Activated CD8-positive, alpha-beta T cell treated with anti-CD3 and anti-CD28 coated beads, Interleukin-2, amount 10 ng/mL, durations not matched to agents 7 days and 5 days (primary cell): ENCODE measurements around the gene SSBP2. TPM values are rescaled to one million over a fixed set of nuclear protein-coding genes. Genes with fewer than 3 reads are reported as not detected.
A peak's percentile ranks its signal among the peaks of the same experiment; 100 is the strongest.
"Not testable (repeated sequence)": the region's sequence is repeated elsewhere in the genome, so short reads cannot be mapped to it uniquely, and the experiment has no call there.

Experiments
- ATAC-seq: fragments of 150-1000 bp; cut with Tn5 transposase; one replicate; pipeline ENCODE4 v1.10.0; 2021; ENCODE audit warnings: moderate library complexity
- CTCF ChIA-PET: fragments of 350-600 bp; sonication (Branson Sonifier 250); formaldehyde crosslinking; loops from one replicate; lab custom pipeline; 2021; ENCODE audit warnings: antibody characterized with exemption; lab: Charles Lee
- POLR2A ChIA-PET: fragments of 350-600 bp; sonication (Branson Sonifier 250); formaldehyde crosslinking; loops from one replicate; lab custom pipeline; 2021; ENCODE audit warnings: antibody characterized with exemption; lab: Charles Lee
- DNase-seq: peaks from one replicate; pipeline ENCODE4 v3.0.0-alpha.2; 2020
- H3K27ac Mint-ChIP-seq: one replicate; pipeline ENCODE4 v1.8.0; 2021; ENCODE audit warnings: mild to moderate bottlenecking, mixed read lengths
- H3K27me3 Mint-ChIP-seq: one replicate; pipeline ENCODE4 v1.8.0; 2021; ENCODE audit warnings: low read depth, mixed read lengths
- H3K36me3 Mint-ChIP-seq: one replicate; pipeline ENCODE4 v1.8.0; 2021; ENCODE audit warnings: low read depth, mixed read lengths
- H3K4me1 Mint-ChIP-seq: one replicate; pipeline ENCODE4 v1.8.0; 2021; ENCODE audit warnings: low read depth, mixed read lengths
- H3K4me3 Mint-ChIP-seq: one replicate; pipeline ENCODE4 v1.8.0; 2021; ENCODE audit warnings: mild to moderate bottlenecking, mixed read lengths
- H3K9me3 Mint-ChIP-seq: one replicate; pipeline ENCODE4 v1.8.0; 2022; ENCODE audit warnings: mixed read lengths; ENCODE audit not compliant: insufficient read depth
- total RNA-seq, 2 experiments: library from RNA; stranded (reverse); gene quantifications; one replicate each; pipeline ENCODE4 v1.2.3, GENCODE V29; 2021

SSBP2 gene
- total RNA-seq, 2 experiments from 2014 or later: 24.3 to 26.7 TPM

DNA sequence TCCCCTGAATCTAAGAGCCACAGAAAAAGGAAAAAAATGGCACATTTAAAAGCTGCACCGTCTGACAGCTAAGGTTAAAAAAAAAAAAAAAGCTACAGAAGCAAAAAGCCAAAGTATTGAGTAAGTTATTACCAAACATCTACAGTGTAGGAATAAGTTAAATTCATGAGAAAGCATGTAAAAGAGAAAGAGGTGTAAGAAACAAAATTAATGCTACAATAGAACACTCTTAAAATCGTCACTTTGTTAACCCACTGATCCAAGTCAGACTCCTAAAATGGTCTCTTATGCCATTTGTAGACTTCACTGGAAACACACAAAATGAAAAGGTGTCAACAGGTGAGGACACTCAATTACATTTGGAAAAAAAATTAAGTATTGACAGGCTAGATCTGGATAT lies 120.2 kb downstream of the SSBP2 start:
- DNase-seq (no peak), ATAC-seq (peak; percentile 24)
- Mint-ChIP-seq H3K4me1 (peaks cover 3% of the 10 kb centered on the region), H3K4me3 (no peak overlapping the region), H3K27ac (peak overlapping the region; percentile 18), H3K36me3 (peaks cover 12% of the 10 kb centered on the region), H3K27me3 (no peaks in the 10 kb centered on the region), H3K9me3 (peaks cover 5% of the 10 kb centered on the region)
- ChIA-PET POLR2A (interaction anchor here (2.5 kb wide), 1 partner anchor 120 kb away, joined by 7 read pairs; the partner anchor contains the start of gene SSBP2), CTCF (interaction anchor here (0.7 to 1.4 kb wide), 2 partner anchors 120 to 226 kb away, joined by 3 to 6 read pairs; partner anchors contain the start of gene SSBP2)

- peaks cover 5% of the 10 kb centered on the region for H3K9me3 Mint-ChIP-seq
- H3K27me3 Mint-ChIP-seq: no peaks in the 10 kb centered on the region
- peaks cover 12% of the 10 kb centered on the region for H3K36me3 Mint-ChIP-seq
- no peak overlapping the region for H3K4me3 Mint-ChIP-seq
- no peak for DNase-seq
- H3K4me1 Mint-ChIP-seq: peaks cover 3% of the 10 kb centered on the region
- ChIA-PET POLR2A (interaction anchor here (2.5 kb wide), 1 partner anchor 121 kb away, joined by 7 read pairs; the partner anchor contains the start of gene SSBP2), CTCF (interaction anchor here (0.7 to 1.4 kb wide), 2 partner anchors 120 to 227 kb away, joined by 3 to 6 read pairs; partner anchors contain the start of gene SSBP2)
- ATAC-seq: no peak
- no peak overlapping the region for H3K27ac Mint-ChIP-seq
These were observed 120.9 kb downstream of the SSBP2 start for GRCh38 chr5:81629986-81630385.

- DNase-seq, H3K27me3 Mint-ChIP-seq, POLR2A ChIA-PET, ATAC-seq, H3K4me1 Mint-ChIP-seq, H3K9me3 Mint-ChIP-seq, H3K4me3 Mint-ChIP-seq, H3K27ac Mint-ChIP-seq: not testable (repeated sequence)
- CTCF ChIA-PET: interaction anchor here (1.0 kb wide), 1 partner anchor 118 kb away, joined by 3 read pairs; no protein-coding TSS in a partner anchor
- peaks cover 12% of the 10 kb centered on the region for H3K36me3 Mint-ChIP-seq
These were observed 122.8 kb downstream of the SSBP2 start for GRCh38 chr5:81628061-81628460.

GRCh38 chr5:81626524-81626923 lies 124.4 kb downstream of the SSBP2 start:
- ATAC-seq: no peak
- peaks cover 12% of the 10 kb centered on the region for H3K36me3 Mint-ChIP-seq
- CTCF ChIA-PET: no interaction called here

DNA sequence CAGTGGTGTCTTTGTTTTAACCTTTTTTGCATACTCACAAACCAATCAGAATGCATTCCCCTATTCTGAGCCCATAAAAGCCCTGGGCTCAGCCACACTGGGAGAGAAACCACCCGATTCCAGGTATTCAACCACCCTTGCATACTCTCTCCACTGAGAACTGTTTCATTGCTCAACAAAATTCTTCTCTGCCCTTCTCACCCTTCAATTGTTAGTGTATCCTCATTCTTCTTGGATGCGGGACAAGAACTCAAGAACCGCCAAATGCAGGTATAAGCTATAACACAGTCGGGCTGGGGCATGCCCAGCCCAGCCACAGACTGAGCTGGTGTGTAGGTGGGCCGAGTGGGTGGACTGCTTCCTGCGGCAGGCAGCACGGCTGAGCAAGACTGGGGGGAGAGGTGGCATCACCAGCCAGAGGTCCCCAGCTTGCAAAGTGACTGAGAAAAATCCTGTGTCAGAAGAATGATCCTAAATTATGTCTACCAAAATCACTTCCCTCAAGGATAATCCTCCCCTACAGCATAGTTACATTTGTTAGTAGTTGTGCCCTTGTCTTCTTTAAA lies 141.0 kb downstream of the SSBP2 start:
- ATAC-seq (no peak), DNase-seq (no peak)
- Mint-ChIP-seq H3K27ac (no peak overlapping the region), H3K9me3 (peaks cover 22% of the 10 kb centered on the region), H3K4me1 (no peaks in the 10 kb centered on the region), H3K36me3 (peaks cover 21% of the 10 kb centered on the region), H3K27me3 (no peaks in the 10 kb centered on the region), H3K4me3 (no peak overlapping the region)
- ChIA-PET POLR2A (no interaction called here), CTCF (no interaction called here)

More at GRCh38 chr5:81626524-81626923, 124.4 kb downstream of the SSBP2 start:
- no peak overlapping the region for H3K4me3 Mint-ChIP-seq
- POLR2A ChIA-PET: no interaction called here
- no peak overlapping the region for H3K27ac Mint-ChIP-seq
- peaks cover 3% of the 10 kb centered on the region for H3K4me1 Mint-ChIP-seq
- H3K27me3 Mint-ChIP-seq: no peaks in the 10 kb centered on the region
- DNase-seq: no peak
- H3K9me3 Mint-ChIP-seq: peaks cover 5% of the 10 kb centered on the region

DNA sequence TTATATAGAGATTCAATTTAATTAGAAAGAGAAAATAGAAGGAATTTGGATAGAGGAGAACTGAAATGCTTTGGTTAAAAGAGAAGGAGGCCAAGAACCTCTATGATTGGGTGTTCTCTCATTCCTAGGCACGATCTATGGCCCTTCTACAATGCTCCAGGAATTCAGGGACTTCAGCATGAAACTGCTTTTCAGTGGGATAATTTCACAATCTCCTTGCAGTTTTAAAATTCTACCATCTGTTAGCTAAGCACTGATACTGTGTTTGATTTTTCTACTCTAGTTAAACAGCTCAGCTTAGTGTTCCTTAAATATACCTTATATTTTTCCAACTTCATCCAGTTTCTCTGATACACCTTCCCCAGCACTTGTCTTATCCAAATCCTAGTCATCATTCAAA lies 141.9 kb downstream of the SSBP2 start:
- Mint-ChIP-seq H3K27ac (no peak overlapping the region), H3K9me3 (peaks cover 16% of the 10 kb centered on the region), H3K27me3 (no peaks in the 10 kb centered on the region), H3K4me1 (peaks cover 4% of the 10 kb centered on the region), H3K36me3 (peaks cover 16% of the 10 kb centered on the region), H3K4me3 (no peak overlapping the region)
- ATAC-seq: no peak
- CTCF ChIA-PET: no interaction called here
- DNase-seq: no peak
- POLR2A ChIA-PET: no interaction called here

DNA sequence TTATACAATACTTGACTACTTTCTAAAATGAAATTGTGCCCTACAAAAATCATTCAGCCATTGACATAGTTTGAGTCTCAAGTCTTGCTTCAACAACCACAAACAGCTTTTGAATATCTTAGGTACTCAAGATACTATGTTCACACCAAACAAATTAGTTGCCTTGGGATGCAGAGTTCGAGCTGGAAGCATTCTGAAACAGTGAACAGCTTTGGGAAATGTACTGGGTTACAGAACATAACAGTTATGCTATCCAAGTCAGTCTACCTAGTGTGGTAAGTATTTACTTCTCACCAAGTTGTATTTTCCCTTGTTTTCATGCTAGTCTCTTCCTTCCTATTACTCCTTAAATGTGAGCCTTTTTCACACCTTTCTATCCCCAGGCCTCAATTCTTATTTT lies 143.2 kb downstream of the SSBP2 start:
- H3K27ac Mint-ChIP-seq: no peak overlapping the region
- DNase-seq: no peak
- H3K27me3 Mint-ChIP-seq: no peaks in the 10 kb centered on the region
- no peak overlapping the region for H3K4me3 Mint-ChIP-seq
- peaks cover 11% of the 10 kb centered on the region for H3K9me3 Mint-ChIP-seq
- POLR2A ChIA-PET: no interaction called here
- peaks cover 10% of the 10 kb centered on the region for H3K36me3 Mint-ChIP-seq
- no peak for ATAC-seq
- H3K4me1 Mint-ChIP-seq: peaks cover 4% of the 10 kb centered on the region
- CTCF ChIA-PET: no interaction called here

DNA sequence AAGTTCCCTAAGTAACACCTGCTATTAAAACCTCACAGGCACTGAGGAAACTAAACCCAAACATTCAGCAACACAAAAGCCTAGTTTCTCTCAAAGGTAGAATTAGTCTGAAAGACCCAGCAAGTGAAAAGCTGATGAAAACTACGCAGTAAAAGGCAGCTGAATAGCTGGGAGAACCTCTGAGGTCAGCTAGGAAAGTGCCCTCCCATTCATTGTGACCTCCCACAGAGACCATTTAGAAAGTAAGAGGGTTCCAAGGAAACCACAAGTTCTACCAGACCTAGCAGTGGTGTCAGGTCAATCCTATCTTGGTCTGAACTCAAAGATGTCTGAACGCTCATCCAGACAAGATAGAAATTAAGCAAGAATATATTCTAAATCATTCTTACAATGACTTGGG lies 144.7 kb downstream of the SSBP2 start:
- Mint-ChIP-seq H3K4me3 (no peak overlapping the region), H3K27ac (no peak overlapping the region), H3K4me1 (peaks cover 4% of the 10 kb centered on the region), H3K36me3 (peaks cover 8% of the 10 kb centered on the region), H3K9me3 (peaks cover 11% of the 10 kb centered on the region), H3K27me3 (no peaks in the 10 kb centered on the region)
- ChIA-PET POLR2A (no interaction called here), CTCF (no interaction called here)
- ATAC-seq: no peak
- DNase-seq: no peak

GRCh38 chr5:81605299-81605698 lies 145.6 kb downstream of the SSBP2 start:
- no peaks in the 10 kb centered on the region for H3K27me3 Mint-ChIP-seq
- peaks cover 4% of the 10 kb centered on the region for H3K4me1 Mint-ChIP-seq
- ChIA-PET POLR2A (no interaction called here), CTCF (no interaction called here)
- H3K9me3 Mint-ChIP-seq: peaks cover 9% of the 10 kb centered on the region
- no peak overlapping the region for H3K4me3 Mint-ChIP-seq
- ATAC-seq: no peak
- H3K36me3 Mint-ChIP-seq: peaks cover 8% of the 10 kb centered on the region
- H3K27ac Mint-ChIP-seq: no peak overlapping the region
- DNase-seq: no peak

- H3K27ac Mint-ChIP-seq: no peak overlapping the region
- ATAC-seq: no peak
- H3K9me3 Mint-ChIP-seq: peaks cover 2% of the 10 kb centered on the region
- H3K36me3 Mint-ChIP-seq: no peaks in the 10 kb centered on the region
- DNase-seq: no peak
- POLR2A ChIA-PET: no interaction called here
- CTCF ChIA-PET: no interaction called here
- no peak overlapping the region for H3K4me3 Mint-ChIP-seq
- peaks cover 4% of the 10 kb centered on the region for H3K4me1 Mint-ChIP-seq
- no peaks in the 10 kb centered on the region for H3K27me3 Mint-ChIP-seq
These were observed 146.7 kb downstream of the SSBP2 start for GRCh38 chr5:81604193-81604592.

- peaks cover 4% of the 10 kb centered on the region for H3K4me1 Mint-ChIP-seq
- ATAC-seq (no peak), DNase-seq (no peak)
- no peaks in the 10 kb centered on the region for H3K27me3 Mint-ChIP-seq
- no peak overlapping the region for H3K27ac Mint-ChIP-seq
- ChIA-PET POLR2A (no interaction called here), CTCF (no interaction called here)
- H3K36me3 Mint-ChIP-seq: no peaks in the 10 kb centered on the region
- no peaks in the 10 kb centered on the region for H3K9me3 Mint-ChIP-seq
- H3K4me3 Mint-ChIP-seq: no peak overlapping the region
These were observed 149.0 kb downstream of the SSBP2 start for GRCh38 chr5:81601919-81602318.

DNA sequence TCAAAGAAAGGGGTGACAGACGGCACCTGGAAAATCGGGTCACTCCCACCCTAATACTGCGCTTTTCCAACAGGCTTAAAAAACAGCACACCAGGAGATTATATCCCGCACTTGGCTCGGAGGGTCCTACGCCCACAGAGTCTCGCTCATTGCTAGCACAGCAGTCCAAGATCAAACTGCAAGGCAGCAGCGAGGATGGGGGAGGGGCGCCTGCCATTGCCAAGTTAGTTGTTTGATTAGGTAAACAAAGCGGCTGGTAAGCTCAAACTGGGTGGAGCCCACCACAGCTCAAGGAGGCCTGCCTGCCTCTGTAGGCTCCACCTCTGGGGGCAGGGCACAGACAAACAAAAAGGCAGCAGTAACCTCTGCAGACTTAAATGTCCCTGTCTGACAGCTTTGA lies 158.8 kb downstream of the SSBP2 start:
- H3K9me3 Mint-ChIP-seq, CTCF ChIA-PET, H3K4me1 Mint-ChIP-seq, ATAC-seq, POLR2A ChIA-PET, H3K4me3 Mint-ChIP-seq, H3K36me3 Mint-ChIP-seq, H3K27ac Mint-ChIP-seq, H3K27me3 Mint-ChIP-seq, DNase-seq: not testable (repeated sequence)
